ENCODE measurements around the gene OAS2.

Gene OAS2

DNA sequence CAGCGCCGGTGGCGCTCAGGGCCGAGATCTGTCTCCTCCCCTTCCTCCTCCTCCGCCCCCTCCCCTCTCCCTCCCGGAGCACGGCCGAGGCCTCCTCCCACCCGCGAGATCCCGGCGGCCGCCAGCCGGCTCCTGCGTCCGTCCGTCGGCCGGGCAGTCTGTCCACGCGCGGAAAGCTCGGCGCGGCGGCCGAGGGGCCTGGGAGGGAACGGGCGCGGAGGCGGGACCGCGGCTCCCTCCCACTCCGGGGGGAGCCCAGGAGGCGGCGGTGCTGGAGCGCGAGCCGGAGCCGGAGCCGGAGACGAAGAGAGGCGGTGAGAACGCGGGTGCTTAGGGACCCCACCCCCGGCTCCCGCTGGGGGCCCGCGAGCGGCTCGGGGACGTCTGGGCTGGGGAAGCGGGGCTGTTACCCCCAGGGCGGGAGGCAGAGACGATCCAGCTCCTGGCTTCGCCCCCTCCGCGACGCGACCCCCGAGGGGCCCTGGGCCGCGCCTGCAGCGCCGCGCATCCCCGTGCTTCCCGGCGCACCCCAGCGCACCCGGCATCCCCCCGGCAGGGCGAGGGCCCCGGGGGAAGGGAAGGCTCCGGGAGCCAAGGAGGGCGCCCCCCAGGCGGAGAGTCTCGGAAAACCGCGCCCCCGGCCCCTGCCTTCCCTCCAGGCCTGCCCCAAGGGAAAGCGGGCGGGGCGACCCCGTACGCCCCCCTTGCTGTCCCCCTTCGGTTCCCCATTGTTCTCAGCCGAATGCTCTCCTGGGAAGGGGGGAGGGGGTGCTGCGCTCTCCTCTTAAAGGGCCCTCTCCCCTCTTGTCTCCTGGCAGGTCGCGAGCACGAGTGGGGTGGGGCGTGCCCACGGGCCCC, 78.5 kb downstream of the OAS2 start, which contains the start of gene DTX1:
DTX1 (plus strand) TSS at position 100 of the 858 bp plus-strand sequence. CDS start 1,463 bp downstream, outside the sequence.
- in situ Hi-C loops (cut with MboI; ENCODE audit: low sequenced_read_pairs) = no loop called here

DNA sequence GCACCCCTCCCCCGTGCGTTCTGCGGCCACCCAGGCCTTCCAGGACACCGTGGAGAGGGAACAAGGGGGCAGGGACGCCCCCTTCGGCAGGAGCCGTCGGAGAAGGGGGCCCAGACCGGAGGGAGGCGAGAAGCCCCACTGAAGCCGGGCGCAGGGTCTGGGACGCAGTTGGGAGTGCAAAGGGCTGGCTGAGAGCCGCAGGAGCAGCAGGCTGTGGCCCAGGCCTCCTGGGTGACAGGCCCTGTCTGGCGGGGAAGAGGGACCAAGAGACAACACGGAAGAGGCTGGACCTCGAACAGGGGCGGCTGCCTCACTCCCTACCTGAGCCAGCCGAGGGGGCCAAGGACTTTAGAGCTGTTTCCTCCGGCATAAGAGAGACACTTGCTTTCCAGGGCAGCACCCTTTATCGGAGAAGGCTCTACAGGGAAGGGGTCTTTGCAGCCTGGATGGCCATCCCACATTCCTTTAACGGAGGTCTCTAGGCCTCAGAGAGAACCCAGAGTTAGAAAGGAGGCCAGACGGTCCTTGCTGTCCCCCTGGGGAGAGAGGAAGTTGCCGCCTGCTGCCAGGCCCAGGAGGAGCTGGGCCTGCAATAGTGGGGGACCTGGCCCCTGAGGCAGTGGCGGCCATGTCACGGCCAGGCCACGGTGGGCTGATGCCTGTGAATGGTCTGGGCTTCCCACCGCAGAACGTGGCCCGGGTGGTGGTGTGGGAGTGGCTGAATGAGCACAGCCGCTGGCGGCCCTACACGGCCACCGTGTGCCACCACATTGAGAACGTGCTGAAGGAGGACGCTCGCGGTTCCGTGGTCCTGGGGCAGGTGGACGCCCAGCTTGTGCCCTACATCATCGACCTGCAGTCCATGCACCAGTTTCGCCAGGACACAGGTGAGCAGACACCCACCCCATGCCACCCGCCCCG, 79.5 kb downstream of the OAS2 start:
- in situ Hi-C loops (cut with MboI; ENCODE audit: low sequenced_read_pairs) = no loop called here

DNA sequence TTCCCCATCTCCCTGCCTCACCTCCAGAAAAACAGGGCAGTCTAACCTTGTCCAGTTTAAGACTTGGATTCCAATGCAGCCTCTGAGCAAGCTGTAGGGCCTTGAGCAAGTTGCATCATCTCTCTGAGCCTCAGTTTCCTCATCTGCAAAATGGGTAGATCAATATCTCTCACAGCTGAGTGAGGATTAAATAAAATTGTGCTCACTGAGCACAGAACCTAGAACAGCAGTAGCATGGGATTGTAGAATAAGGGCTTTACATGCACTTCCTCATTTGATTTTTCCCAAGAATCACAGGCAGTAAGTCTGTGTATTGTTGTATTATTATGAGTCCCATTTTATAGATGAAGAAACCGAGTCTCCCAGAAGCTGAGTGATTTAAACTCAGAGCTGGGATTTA, 80.2 kb downstream of the OAS2 start:
- in situ Hi-C loops (cut with MboI; ENCODE audit: low sequenced_read_pairs) = no loop called here

DNA sequence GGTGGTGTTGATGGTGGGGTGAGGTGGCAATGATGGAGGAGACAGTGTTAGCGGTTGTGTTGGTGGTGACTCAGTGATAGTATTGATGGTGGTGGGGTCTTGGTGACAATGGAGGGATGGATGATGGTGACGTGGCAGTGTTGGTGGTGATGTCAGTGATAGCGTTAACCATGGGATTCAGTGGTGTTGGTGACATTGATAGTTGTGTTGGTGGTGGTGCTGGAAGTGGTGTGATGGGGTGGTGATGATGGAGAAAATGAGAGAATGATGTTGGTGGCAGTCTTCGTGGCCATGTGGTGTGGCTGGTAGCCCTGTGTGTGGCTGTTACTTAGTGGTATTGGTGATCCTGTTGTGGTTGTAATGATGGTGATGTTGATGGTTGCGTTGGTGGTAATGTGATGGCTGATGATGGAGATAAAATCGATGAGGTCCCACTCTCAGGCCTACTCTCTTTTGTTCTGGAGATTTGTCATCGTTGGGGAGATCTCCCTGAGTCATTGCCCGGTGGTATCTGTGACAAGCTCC, 80.8 kb downstream of the OAS2 start:
- in situ Hi-C loops (cut with MboI; ENCODE audit: low sequenced_read_pairs) = no loop called here

DNA sequence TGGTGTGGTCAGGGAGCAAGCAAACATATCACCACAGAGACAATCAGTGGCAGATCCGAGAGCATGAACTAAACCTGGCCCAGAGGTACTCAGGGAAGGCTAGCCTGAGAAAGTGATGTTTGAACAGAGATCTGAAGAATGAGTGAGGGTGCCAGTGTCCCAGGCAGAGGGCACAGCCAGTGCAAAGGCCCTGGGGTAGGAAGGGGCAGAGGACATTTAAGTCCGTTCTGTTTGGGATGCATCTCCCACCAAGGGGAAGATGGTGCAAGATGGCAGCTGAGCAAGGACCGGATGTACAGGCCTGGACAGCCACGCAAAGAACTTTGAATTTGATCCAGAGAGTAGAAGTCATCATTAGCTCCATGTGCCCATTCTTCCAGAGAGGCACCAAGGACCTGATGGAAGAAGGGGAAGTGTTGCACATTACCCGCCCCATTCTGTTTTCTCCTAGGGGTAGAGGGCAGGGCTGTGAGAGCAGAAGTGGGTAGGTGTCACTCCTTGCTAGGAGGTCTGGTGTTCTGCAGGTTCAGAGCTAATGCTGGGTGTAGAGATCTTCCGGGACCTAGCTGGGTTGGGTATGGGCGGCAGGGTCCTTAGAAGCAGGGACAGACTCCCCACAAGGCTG, 82.1 kb downstream of the OAS2 start:
- in situ Hi-C loops (cut with MboI; ENCODE audit: low sequenced_read_pairs) = no loop called here

DNA sequence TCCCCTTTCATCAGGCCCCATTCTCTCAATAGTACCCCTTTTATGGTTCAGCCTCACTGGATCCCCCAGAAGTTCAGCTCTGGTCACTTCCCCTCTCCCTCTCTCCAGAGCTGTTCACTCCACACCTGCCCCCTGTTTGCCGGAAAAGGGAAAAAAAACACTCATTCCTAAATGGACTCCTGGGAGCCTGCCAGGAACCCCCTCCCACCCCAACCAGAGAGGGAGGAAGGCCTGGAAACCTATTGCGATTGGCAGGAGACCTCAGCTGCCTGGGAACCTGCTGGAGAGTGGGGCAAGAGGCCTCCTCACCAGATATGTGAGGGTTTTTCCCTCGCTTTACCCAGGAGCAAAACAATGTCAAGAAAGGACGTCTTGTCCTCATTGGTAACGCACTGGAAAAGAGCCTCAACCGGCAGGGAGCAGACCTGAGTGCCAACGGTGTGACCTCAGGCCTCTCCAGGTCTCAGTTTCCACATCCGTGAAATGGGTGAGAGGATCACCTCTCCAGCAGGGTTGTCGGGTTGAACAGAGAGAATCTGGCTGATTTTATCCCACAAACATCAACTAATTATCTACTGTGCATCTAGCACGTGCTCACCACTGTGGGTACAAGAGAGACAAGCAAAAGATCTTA, 82.9 kb downstream of the OAS2 start:
- in situ Hi-C loops (cut with MboI; ENCODE audit: low sequenced_read_pairs) = no loop called here

All from hTERT RPE-1 (cell line).